GM19043 (cell line): ENCODE data around the gene CYP3A5.
"Not testable (repeated sequence)": the region's sequence is repeated elsewhere in the genome, so short reads cannot be mapped to it uniquely, and the experiment has no call there.

Experiments
- ATAC-seq: cut with Tn5 transposase; IDR thresholded peaks from one replicate; pipeline ENCODE4 v1.9.1; 2021; ENCODE audit warnings: low read depth; ENCODE audit not compliant: unreplicated experiment

The CYP3A5 gene

DNA sequence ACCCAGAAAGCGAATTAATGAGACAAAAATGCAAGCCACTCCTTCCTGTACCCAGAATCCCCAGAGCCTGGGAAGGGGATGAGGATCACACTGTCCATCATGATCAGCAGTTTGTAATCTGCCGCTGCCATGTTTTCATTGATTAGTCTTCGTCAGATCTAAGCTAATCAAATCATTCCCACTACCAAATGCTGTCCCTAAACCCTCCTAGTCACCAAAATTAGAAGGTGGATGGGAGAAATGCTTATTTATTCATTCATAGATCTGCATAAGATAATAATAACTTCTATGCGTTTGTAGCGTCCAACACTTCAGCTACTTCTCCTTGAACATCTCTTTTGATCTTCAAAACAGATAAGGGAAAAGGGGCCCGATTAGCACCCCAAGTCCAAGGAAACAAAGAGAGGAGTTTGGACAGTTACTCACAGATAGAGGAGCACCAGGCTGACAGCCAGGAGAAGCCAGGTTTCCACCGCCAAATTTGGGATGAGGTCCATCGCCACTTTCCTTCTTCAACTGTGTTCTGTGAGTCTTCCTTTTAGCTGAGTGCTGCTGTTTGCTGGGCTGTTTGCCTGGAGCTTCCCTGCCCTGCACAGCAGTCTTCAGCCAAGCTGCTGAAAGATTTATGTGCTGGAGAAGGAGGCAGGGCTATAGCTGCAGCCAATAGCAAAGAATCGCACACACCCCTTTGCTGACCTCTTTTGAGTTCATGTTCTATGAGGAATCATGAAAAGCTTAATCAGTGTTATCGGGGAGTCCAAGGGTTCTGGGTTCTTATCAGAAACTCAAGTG lies at the start of gene CYP3A5:
TSS of gene CYP3A5 (minus strand) at position 597 of the 792 bp plus-strand sequence. CDS start at position 497, 100 bp downstream.
- no peak for ATAC-seq

GRCh38 chr7:99728615-99729014 lies 48.8 kb upstream of the CYP3A5 start:
- no peak for ATAC-seq

DNA sequence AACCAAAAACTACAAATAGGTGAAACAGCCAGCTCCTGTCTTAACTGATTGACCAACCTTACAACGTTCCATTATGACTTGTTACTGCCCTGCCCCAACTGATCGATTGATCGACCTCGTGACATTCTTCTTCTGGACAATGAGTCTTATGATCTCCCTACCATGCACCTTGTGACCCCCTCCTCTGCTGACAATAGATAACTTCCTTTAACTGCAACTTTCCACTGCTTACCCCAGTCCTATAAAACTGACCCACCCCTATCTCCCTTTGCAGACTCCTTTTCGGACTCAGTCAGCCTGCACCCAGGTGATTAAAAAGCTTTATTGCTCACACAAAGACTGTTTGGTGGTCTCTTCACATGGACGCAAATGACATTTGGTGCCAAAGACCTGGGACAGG lies 43.4 kb upstream of the CYP3A5 start:
- ATAC-seq: not testable (repeated sequence)

DNA sequence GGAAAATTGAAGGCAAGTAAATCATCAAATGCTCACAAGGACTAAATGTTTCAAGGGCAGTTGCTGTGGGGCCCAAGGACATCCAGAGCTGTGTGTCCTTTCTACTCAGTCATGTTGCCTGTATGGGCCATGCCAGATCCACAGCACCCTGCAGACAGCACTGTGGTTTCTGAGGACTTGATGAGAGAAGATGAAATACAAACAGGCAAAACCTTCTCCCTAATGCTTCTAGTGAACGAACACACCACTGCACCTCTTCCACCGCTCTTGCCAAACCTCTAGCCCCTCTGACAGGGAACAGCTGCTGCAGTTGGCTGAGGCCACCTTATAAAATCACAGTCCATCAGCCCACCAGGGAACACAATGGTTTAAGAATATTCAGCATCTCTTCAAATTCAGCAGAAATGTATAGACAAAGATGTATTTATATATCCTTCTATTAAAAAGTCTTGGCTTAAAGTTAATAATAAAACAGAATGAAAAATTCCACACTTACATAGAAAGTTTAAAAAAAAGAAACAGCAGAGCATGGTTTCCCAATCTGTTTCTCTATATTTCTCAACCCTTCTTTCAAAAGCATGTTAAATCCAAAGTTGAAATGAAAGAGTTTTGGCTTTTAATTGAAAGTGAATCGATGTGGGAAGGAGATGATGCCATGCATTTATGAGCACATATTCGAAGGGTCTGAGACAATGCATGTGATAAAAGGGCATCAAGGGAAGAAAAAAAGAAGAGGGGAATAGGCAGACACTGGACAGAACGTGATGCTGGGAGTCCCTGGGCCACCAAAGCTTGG lies 41.2 kb upstream of the CYP3A5 start:
- no peak for ATAC-seq

GRCh38 chr7:99719996-99720769 lies 40.4 kb upstream of the CYP3A5 start:
- no peak for ATAC-seq

DNA sequence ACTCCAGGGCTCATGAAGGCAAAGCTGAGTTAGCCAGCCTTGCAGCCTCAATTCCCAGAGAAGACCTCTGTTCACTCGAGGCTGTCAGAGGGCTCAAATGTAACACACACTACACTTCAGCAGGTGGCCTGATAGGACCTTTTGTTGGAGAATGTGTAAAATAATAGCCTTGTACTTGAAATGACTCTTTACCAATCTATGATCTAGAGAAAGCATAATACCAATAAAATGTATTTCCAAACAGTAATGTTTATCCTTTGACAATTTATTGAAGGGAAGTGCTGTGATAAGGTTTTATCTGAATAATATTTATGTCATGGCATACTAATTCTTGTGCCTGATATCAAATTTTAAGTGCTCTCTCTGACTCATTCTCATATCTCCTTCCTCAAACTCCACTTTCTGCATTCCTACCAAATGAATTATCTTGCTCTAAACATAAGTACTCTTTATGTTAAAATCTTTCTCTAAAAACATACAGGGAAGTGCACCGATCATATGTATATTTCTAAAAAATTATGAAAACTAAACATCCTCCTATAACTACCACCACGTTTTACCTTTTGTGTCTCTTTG lies 34.3 kb upstream of the CYP3A5 start:
- ATAC-seq: no peak

DNA sequence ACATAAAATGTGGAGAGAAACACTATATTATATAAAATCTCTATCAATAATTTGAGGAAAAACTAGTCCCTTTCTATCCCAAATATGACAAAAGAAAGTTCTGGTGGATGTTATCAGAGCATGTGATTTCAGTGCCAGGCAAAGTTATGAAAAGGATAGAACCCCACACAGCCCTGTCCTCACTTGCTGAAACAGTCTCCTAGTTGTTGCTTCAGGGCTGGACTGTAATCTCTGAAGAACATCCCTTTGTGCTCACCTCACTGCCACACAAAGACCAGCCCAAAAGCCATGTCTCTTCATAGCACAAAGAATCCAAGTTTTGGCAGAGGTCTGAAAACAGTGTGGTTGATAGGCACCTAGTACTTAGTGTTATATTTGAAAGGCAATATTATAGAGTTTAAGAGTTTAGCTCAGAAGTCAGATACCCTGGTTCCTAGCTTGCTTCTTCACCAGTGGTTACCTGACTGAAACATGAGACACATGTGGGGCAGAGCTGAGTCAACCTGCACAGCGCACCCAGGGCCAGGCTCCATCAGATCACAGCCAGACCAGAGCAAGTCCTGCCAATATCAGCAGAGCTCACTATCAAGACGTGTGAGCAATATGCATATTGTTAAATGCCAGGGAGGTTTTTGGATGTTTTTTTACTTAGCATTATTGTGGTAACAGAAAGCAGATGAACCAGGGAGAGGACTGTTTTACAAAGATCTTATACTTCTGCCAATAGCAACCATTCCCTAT lies 30.2 kb upstream of the CYP3A5 start:
- ATAC-seq: no peak

GRCh38 chr7:99709260-99709659 lies 29.5 kb upstream of the CYP3A5 start:
- no peak for ATAC-seq

- no peak for ATAC-seq
Observed at GRCh38 chr7:99707096-99707495, 27.3 kb upstream of the CYP3A5 start.

- no peak for ATAC-seq
Observed at GRCh38 chr7:99699946-99700345, 20.1 kb upstream of the CYP3A5 start.

DNA sequence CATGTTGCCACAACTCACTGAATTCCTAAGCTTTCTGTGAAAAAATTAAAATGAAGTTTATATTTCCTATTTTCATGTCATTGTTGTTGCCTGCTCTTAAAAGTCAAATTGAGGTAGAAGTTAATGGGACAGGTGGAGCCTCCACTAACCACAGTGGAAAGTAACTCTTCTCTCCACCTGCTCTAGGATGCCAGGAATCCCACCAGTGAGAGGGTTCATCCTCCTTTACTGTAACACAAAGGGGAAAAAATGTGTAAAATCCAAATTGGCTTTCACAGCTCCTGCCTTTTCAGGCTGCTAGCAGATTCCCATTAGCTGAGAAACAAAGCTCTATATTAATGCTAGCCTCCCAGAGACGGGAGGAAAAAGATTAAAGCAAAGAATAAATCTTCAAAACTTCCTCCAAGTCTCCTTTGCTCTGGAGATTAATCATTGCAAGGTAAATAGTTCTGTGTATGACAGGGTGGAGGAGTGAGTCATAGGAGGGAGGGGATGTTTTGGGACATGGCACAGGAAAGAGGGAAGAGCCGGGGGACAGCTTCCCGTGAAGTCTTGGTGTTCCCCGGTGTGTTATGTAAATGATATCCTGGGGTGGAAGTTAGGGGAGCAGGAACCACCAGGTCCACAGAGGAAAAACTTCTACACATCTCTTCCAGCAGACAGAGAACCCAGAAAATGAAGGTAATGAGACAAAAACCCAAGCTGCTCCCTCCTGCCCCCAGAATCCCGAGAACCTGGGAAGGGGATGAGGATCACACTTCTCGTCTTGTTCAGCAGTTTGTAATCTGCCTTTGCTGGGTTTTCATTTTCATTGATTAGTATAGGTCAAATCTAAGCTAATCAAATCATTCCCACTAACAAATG lies 19.3 kb upstream of the CYP3A5 start:
- not testable (repeated sequence) for ATAC-seq

DNA sequence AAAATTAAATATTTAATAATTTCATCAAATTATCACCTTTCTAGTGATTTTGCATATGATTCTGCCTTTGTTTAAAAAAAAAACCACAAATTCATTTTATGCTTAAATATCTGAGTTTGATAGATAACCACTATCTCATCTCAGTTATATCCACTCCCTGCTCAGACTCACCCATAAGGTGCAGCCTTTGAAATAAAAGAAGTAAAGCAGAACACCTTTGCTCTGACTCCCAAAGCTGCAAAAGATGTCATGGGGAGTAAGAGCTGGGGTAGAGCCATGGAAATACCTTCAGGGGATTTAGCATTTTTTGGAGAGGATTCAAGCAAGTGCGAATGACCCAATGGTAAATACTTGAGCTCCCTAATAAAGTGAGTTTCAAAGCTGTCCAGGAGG lies 15.1 kb upstream of the CYP3A5 start:
- no peak for ATAC-seq

GRCh38 chr7:99694201-99694911 lies 14.6 kb upstream of the CYP3A5 start:
- no peak for ATAC-seq

DNA sequence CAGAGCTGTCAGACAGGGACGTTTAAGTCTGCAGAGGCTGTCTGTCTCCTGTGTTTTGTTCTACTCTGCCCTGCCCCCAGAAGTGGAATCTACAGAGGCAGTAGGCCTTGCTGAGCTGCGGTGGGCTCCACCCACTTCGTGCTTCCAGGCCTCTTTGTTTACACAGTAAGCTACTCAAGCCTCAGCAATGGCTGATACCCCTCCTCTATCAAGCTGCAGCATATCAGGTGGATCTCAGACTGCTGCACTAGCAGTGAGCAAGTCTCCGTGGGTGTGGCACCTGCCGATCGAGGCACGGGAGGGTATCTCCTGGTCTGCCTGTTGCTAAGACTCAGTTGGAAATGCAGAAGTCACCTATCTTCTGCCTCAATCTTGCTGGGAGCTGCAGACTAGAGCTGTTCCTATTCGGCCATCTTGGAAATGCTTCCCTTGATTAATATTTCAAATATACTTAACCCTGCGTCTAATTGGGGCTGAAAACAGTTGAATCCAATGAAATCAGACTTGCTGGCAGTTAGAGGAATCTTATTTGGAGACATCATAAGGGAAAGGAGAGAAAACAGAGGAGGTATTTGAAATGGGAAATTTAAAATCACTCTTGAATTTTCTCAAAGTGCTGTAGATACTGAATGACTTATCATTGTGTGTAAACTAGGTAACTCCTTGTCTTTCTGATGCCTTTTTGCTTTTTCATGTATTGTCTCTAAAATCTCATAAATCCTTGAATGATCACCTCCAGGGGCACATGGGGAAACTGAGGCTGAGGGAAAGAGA lies 13.8 kb upstream of the CYP3A5 start:
- no peak for ATAC-seq

DNA sequence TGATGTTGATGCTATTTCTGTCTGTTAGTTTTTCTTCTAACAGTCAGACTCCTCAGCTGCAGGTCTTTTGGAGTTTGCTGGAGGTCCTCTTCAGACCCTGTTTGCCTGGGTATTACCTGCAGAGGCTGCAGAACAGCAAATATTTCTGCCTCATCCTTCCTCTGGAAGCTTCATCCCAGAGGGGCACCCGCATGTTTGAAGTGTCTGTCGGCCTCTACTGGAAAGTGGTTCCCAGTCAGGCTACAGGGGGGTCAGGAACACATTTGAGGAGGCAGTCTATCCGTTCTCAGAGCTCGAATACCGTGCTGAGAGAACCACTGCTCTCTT lies 13.3 kb upstream of the CYP3A5 start:
- ATAC-seq: no peak

GRCh38 chr7:99692563-99692962 lies 12.8 kb upstream of the CYP3A5 start:
- ATAC-seq: not testable (repeated sequence)

- not testable (repeated sequence) for ATAC-seq
Observed at GRCh38 chr7:99691658-99692057, 11.9 kb upstream of the CYP3A5 start.

GRCh38 chr7:99690918-99691317 lies 11.1 kb upstream of the CYP3A5 start:
- not testable (repeated sequence) for ATAC-seq
